ENCODE measurements around the gene SP2.

- TF ChIP-seq CTCF (IDR thresholded peaks at IDR 0.05) (no peak), POLR2A (IDR thresholded peaks at IDR 0.05) (no peak)
These were observed 3.6 kb downstream of the SP2 start for GRCh38 chr17:47899643-47900042.
